ENCODE data around the gene CACNA1H.
"Not testable (repeated sequence)": the region's sequence is repeated elsewhere in the genome, so short reads cannot be mapped to it uniquely, and the experiment has no call there.

The CACNA1H gene

GRCh38 chr16:1230471-1231212 lies 77.7 kb downstream of the CACNA1H start:
- not testable (repeated sequence) for DNase-seq

GRCh38 chr16:1231301-1231700 lies 78.4 kb downstream of the CACNA1H start:
- not testable (repeated sequence) for DNase-seq

GRCh38 chr16:1232049-1232748 lies 79.3 kb downstream of the CACNA1H start:
- not testable (repeated sequence) for DNase-seq

- DNase-seq, result not testable (repeated sequence)
Observed at GRCh38 chr16:1236659-1237058, 83.8 kb downstream of the CACNA1H start.

- DNase-seq, result no peak
Observed at GRCh38 chr16:1237990-1238389, 85.1 kb downstream of the CACNA1H start.

- DNase-seq, result not testable (repeated sequence)
Observed at GRCh38 chr16:1238909-1239308, 86.0 kb downstream of the CACNA1H start.

GRCh38 chr16:1239575-1239974 lies 86.7 kb downstream of the CACNA1H start:
- not testable (repeated sequence) for DNase-seq

GRCh38 chr16:1240436-1240835 lies 87.5 kb downstream of the CACNA1H start, which contains the start of gene TPSAB1:
Gene TPSAB1, plus strand, starts transcription at chr16:1240705. Its CDS starts 234 bp downstream, at chr16:1240939.
- DNase-seq, result not testable (repeated sequence)

GRCh38 chr16:1241081-1241480 lies 88.2 kb downstream of the CACNA1H start:
- not testable (repeated sequence) for DNase-seq

- DNase-seq, result not testable (repeated sequence)
Observed at GRCh38 chr16:1243363-1243762, 90.5 kb downstream of the CACNA1H start.

- DNase-seq, result not testable (repeated sequence)
Observed at GRCh38 chr16:1243907-1244850, 91.3 kb downstream of the CACNA1H start.

- no peak for DNase-seq
Observed at GRCh38 chr16:1244881-1245280, 92.0 kb downstream of the CACNA1H start.

- no peak for DNase-seq
Observed at GRCh38 chr16:1245452-1246020, 92.6 kb downstream of the CACNA1H start.

GRCh38 chr16:1247903-1248537 lies 95.1 kb downstream of the CACNA1H start:
- not testable (repeated sequence) for DNase-seq

- not testable (repeated sequence) for DNase-seq
Observed at GRCh38 chr16:1249031-1249755, 96.3 kb downstream of the CACNA1H start.

- DNase-seq, result not testable (repeated sequence)
Observed at GRCh38 chr16:1253701-1254364, 100.9 kb downstream of the CACNA1H start.

- not testable (repeated sequence) for DNase-seq
Observed at GRCh38 chr16:1254821-1255220, 101.9 kb downstream of the CACNA1H start.

GRCh38 chr16:1255276-1256122 lies 102.6 kb downstream of the CACNA1H start, which contains the start of gene TPSD1:
Gene TPSD1, plus strand, starts transcription at chr16:1256069. Its CDS starts 212 bp downstream, at chr16:1256281.
- DNase-seq, result not testable (repeated sequence)

GRCh38 chr16:1256296-1256873 lies 103.5 kb downstream of the CACNA1H start:
- not testable (repeated sequence) for DNase-seq
